HG03469 (cell line): Measurements from ENCODE around the gene BPIFB2.

Source experiments
- ATAC-seq: cut with Tn5 transposase; IDR thresholded peaks from one replicate; pipeline ENCODE4 v1.9.1; 2021; ENCODE audit warnings: mild to moderate bottlenecking, moderate library complexity, moderate number of reproducible peaks; ENCODE audit not compliant: unreplicated experiment

The BPIFB2 gene

GRCh38 chr20:33019465-33020277 is 12.2 kb downstream of the BPIFB2 start:
- ATAC-seq = no peak

GRCh38 chr20:33020278-33021161 is 13.0 kb downstream of the BPIFB2 start:
- ATAC-seq = no peak

- no peak for ATAC-seq
These were observed 14.4 kb downstream of the BPIFB2 start for GRCh38 chr20:33021879-33022278.

- ATAC-seq = no peak
These were observed 14.8 kb downstream of the BPIFB2 start for GRCh38 chr20:33022289-33022688.

GRCh38 chr20:33022694-33023438 is 15.4 kb downstream of the BPIFB2 start:
- ATAC-seq = no peak

- no peak for ATAC-seq
These were observed 16.1 kb downstream of the BPIFB2 start for GRCh38 chr20:33023439-33024242.

GRCh38 chr20:33024243-33024560 is 16.7 kb downstream of the BPIFB2 start:
- no peak for ATAC-seq

- no peak for ATAC-seq
These were observed 17.3 kb downstream of the BPIFB2 start for GRCh38 chr20:33024609-33025317.

GRCh38 chr20:33025318-33025876 is 17.9 kb downstream of the BPIFB2 start:
- no peak for ATAC-seq

- no peak for ATAC-seq
These were observed 18.7 kb downstream of the BPIFB2 start for GRCh38 chr20:33026072-33026778.

- ATAC-seq = no peak
These were observed 19.6 kb downstream of the BPIFB2 start for GRCh38 chr20:33026779-33027759.

GRCh38 chr20:33027769-33028751 is 20.6 kb downstream of the BPIFB2 start:
- no peak for ATAC-seq

- no peak for ATAC-seq
These were observed 21.4 kb downstream of the BPIFB2 start for GRCh38 chr20:33028875-33029274.

- ATAC-seq = no peak
These were observed 22.6 kb downstream of the BPIFB2 start for GRCh38 chr20:33030076-33030475.

GRCh38 chr20:33030569-33030968 is 23.1 kb downstream of the BPIFB2 start:
- no peak for ATAC-seq

- ATAC-seq = no peak
These were observed 24.0 kb downstream of the BPIFB2 start, which contains the start of gene BPIFB6 for GRCh38 chr20:33031531-33031930. TSS of gene BPIFB6 (plus strand) at chr20:33031648. CDS start at chr20:33031648, 0 bp downstream.
